Activated CD8-positive, alpha-beta memory T cell treated with anti-CD3 and anti-CD28 coated beads, Interleukin-2, amount 10 ng/mL, durations not matched to agents 7 days and 5 days (primary cell): ENCODE results near the gene BRS3. TPM values are rescaled to one million over a fixed set of nuclear protein-coding genes. Genes with fewer than 3 reads are reported as not detected.
"Not testable (repeated sequence)": the region's sequence is repeated elsewhere in the genome, so short reads cannot be mapped to it uniquely, and the experiment has no call there.

Source experiments
- ATAC-seq: fragments of 150-1000 bp; cut with Tn5 transposase; one replicate; pipeline ENCODE4 v1.10.0; 2021; ENCODE audit warnings: moderate library complexity
- CTCF ChIA-PET: fragments of 350-600 bp; sonication (Branson Sonifier 250); formaldehyde crosslinking; loops from one replicate; lab custom pipeline; 2021; ENCODE audit warnings: antibody characterized with exemption; lab: Charles Lee
- DNase-seq: peaks from one replicate; pipeline ENCODE4 v3.0.0-alpha.2; 2020
- H3K27ac Mint-ChIP-seq: one replicate; pipeline ENCODE4 v1.8.0; 2021; ENCODE audit warnings: mild to moderate bottlenecking, mixed read lengths
- H3K27me3 Mint-ChIP-seq: one replicate; pipeline ENCODE4 v1.8.0; 2021; ENCODE audit warnings: mixed read lengths
- H3K36me3 Mint-ChIP-seq: one replicate; pipeline ENCODE4 v1.8.0; 2021; ENCODE audit warnings: mild to moderate bottlenecking, mixed read lengths
- H3K4me1 Mint-ChIP-seq: one replicate; pipeline ENCODE4 v1.8.0; 2021; ENCODE audit warnings: mixed read lengths
- H3K4me3 Mint-ChIP-seq: one replicate; pipeline ENCODE4 v1.8.0; 2021; ENCODE audit warnings: mild to moderate bottlenecking, moderate library complexity, mixed read lengths
- H3K9me3 Mint-ChIP-seq: one replicate; pipeline ENCODE4 v1.8.0; 2022; ENCODE audit warnings: low read depth, mixed read lengths
- total RNA-seq, 2 experiments: library from RNA; stranded (reverse); gene quantifications; one replicate each; pipeline ENCODE4 v1.2.3, GENCODE V29; 2021

BRS3 gene
- not detected for total RNA-seq

DNA sequence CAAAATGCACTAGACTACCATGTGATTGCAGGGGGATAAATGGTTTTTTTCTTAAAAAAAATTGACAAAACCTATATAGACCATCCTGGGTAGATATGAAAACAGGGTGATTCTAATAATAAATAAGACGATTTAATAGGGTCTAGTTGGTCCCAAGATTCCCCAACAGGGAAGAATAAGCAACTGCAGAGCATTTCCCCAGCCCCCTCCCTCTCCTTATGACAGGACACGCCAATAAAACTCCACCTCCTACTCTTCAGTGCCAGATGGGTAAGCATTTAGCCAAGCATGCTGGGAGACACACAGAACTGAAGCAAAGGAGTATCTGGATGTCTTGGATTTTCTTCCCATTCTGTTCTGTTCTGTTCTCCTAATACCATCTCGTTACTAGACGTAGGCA is at the start of gene BRS3:
Gene BRS3 (plus strand): TSS at position 301 of the 400 bp plus-strand sequence. CDS start 168 bp downstream, outside the sequence.
- Mint-ChIP-seq H3K4me3 (no peak within 1 kb of the TSS), H3K27me3 (peaks cover 75% of the 10 kb centered on the region), H3K9me3 (no peaks in the 10 kb centered on the region), H3K4me1 (no peaks in the 10 kb centered on the region), H3K27ac (no peak within 1 kb of the TSS), H3K36me3 (no peaks in the 10 kb centered on the region)
- CTCF ChIA-PET: no interaction called here
- DNase-seq: no peak
- no peak for ATAC-seq

DNA sequence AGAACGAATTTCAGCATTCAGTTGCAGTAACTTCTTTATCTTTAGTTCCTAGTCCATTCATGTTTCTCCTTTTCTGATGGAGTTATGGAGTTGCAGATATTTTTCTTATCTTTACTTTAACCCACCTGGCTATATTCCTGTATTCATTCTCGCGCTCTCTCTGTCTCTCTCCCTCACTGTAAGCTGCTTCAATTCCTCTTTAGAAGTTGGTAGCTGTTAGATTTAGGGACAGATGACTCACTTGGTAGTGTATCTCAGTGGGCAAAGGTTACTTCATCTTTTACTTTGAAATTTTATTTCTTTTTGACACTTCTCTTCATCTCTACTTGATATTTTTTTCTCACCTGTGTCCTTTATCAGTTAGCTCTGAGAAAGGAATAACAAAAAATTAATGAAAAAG is 49.6 kb upstream of the BRS3 start:
- CTCF ChIA-PET: no interaction called here
- H3K27me3 Mint-ChIP-seq: peaks cover 3% of the 10 kb centered on the region
- peaks cover 8% of the 10 kb centered on the region for H3K4me1 Mint-ChIP-seq
- H3K36me3 Mint-ChIP-seq: no peaks in the 10 kb centered on the region
- no peak for ATAC-seq
- H3K9me3 Mint-ChIP-seq: no peaks in the 10 kb centered on the region
- DNase-seq: no peak
- H3K27ac Mint-ChIP-seq: no peak overlapping the region
- H3K4me3 Mint-ChIP-seq: no peak overlapping the region

GRCh38 chrX:136445674-136446073 is 42.1 kb upstream of the BRS3 start:
- DNase-seq, H3K27me3 Mint-ChIP-seq, H3K36me3 Mint-ChIP-seq, H3K4me1 Mint-ChIP-seq, CTCF ChIA-PET, H3K9me3 Mint-ChIP-seq, ATAC-seq, H3K27ac Mint-ChIP-seq, H3K4me3 Mint-ChIP-seq: not testable (repeated sequence)

DNA sequence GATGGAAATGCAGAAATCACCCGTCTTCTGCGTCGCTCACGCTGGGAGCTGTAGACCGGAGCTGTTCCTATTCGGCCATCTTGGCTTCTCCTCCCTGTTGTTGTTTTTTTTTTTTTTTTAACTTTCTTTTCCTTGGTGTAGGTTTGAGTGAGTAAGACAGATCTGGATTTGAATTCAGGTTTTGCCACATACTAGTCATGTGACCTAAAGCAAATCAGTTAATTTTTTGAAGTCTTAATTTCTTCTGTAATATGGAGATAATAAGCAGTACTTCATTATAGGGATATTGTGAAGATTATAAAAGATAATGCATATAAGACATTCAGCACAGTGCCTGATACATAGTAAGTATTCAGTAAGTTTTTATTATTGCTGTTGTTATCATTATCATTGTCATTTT is 41.5 kb upstream of the BRS3 start:
- Mint-ChIP-seq H3K9me3 (no peaks in the 10 kb centered on the region), H3K36me3 (no peaks in the 10 kb centered on the region), H3K4me1 (no peaks in the 10 kb centered on the region), H3K27me3 (no peaks in the 10 kb centered on the region), H3K4me3 (no peak overlapping the region), H3K27ac (no peak overlapping the region)
- CTCF ChIA-PET: no interaction called here
- ATAC-seq (no peak), DNase-seq (no peak)

DNA sequence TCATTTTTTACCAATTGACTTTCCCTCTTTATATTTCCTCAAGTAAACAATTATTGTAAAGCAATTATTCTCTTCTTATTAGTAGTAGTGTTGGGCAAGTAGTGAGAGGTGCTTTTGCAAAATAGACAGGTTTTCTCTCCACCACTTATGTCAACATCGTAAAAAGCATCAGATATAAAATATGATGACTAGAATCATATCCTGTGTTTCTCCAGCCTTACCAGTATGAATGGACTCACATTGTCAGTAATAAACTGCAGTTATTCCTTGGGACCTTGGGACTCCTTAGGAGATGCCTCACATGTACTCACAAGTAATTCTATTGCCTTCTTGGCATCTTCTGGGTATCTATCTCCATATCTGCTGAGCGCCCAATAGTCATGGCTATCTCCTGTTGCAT is 40.4 kb upstream of the BRS3 start:
- H3K27me3 Mint-ChIP-seq: no peaks in the 10 kb centered on the region
- no peaks in the 10 kb centered on the region for H3K36me3 Mint-ChIP-seq
- no peaks in the 10 kb centered on the region for H3K9me3 Mint-ChIP-seq
- DNase-seq (no peak), ATAC-seq (no peak)
- H3K4me1 Mint-ChIP-seq: no peaks in the 10 kb centered on the region
- CTCF ChIA-PET: no interaction called here
- H3K27ac Mint-ChIP-seq: no peak overlapping the region
- no peak overlapping the region for H3K4me3 Mint-ChIP-seq

- Mint-ChIP-seq H3K36me3 (no peaks in the 10 kb centered on the region), H3K27ac (no peak overlapping the region), H3K4me1 (no peaks in the 10 kb centered on the region), H3K27me3 (no peaks in the 10 kb centered on the region), H3K9me3 (no peaks in the 10 kb centered on the region), H3K4me3 (no peak overlapping the region)
- CTCF ChIA-PET: no interaction called here
- ATAC-seq (no peak), DNase-seq (no peak)
Measured at GRCh38 chrX:136447968-136448367, 39.8 kb upstream of the BRS3 start.

- CTCF ChIA-PET: no interaction called here
- ATAC-seq (no peak), DNase-seq (no peak)
- Mint-ChIP-seq H3K9me3 (no peaks in the 10 kb centered on the region), H3K36me3 (no peaks in the 10 kb centered on the region), H3K27ac (no peak overlapping the region), H3K4me3 (no peak overlapping the region), H3K27me3 (no peaks in the 10 kb centered on the region), H3K4me1 (no peaks in the 10 kb centered on the region)
Measured at GRCh38 chrX:136450050-136450830, 37.5 kb upstream of the BRS3 start.

DNA sequence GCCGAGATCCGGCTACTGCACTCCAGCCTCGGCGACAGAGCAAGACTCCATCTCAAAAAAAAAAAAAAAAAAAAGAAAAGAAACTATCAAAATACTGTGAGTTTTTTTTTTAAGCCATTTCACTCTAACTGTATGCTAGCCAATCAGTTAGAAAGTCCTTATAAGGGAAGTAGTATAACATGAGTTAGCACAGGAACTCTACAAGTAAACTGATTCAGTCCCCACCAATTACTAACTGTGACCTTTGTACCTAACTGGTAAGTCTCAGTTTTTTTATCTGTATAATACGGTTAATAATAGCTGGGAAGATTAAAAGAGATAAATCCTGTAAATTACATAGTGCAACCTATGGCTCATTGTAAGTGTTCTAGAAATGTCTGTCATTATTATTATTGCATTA is 35.1 kb upstream of the BRS3 start:
- DNase-seq: no peak
- no peaks in the 10 kb centered on the region for H3K27me3 Mint-ChIP-seq
- no peak for ATAC-seq
- CTCF ChIA-PET: no interaction called here
- H3K36me3 Mint-ChIP-seq: no peaks in the 10 kb centered on the region
- H3K4me1 Mint-ChIP-seq: no peaks in the 10 kb centered on the region
- H3K4me3 Mint-ChIP-seq: no peak overlapping the region
- no peak overlapping the region for H3K27ac Mint-ChIP-seq
- no peaks in the 10 kb centered on the region for H3K9me3 Mint-ChIP-seq

- Mint-ChIP-seq H3K9me3 (no peaks in the 10 kb centered on the region), H3K27me3 (no peaks in the 10 kb centered on the region), H3K4me3 (no peak overlapping the region), H3K27ac (no peak overlapping the region), H3K4me1 (no peaks in the 10 kb centered on the region), H3K36me3 (no peaks in the 10 kb centered on the region)
- DNase-seq: no peak
- no peak for ATAC-seq
- CTCF ChIA-PET: no interaction called here
Measured at GRCh38 chrX:136453114-136453513, 34.6 kb upstream of the BRS3 start.

DNA sequence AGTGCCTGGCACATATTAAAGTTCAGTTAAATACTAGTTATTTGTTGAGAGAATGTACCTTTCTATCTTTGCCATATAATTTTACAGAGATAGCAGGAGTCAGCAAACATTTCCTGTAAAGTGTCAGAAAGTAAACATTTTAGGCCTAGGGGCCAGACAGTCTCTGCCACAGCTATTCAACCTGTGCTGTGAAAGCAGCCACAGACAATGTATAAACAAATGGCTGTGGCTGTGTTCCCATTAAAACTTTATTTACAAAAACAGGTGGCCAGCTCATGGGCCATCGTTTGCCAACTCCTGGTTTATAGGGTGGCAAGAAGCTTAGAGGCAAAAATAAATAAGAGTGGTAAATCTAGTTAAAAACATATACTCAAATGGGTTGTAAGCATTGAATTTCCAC is 34.0 kb upstream of the BRS3 start:
- Mint-ChIP-seq H3K4me1 (no peaks in the 10 kb centered on the region), H3K27ac (no peak overlapping the region), H3K9me3 (no peaks in the 10 kb centered on the region), H3K27me3 (no peaks in the 10 kb centered on the region), H3K36me3 (no peaks in the 10 kb centered on the region), H3K4me3 (no peak overlapping the region)
- DNase-seq: no peak
- CTCF ChIA-PET: no interaction called here
- no peak for ATAC-seq

- CTCF ChIA-PET: no interaction called here
- Mint-ChIP-seq H3K9me3 (no peaks in the 10 kb centered on the region), H3K27me3 (no peaks in the 10 kb centered on the region), H3K4me3 (no peak overlapping the region), H3K27ac (no peak overlapping the region), H3K36me3 (no peaks in the 10 kb centered on the region), H3K4me1 (no peaks in the 10 kb centered on the region)
- no peak for ATAC-seq
- DNase-seq: no peak
Measured at GRCh38 chrX:136456133-136456532, 31.6 kb upstream of the BRS3 start.

GRCh38 chrX:136457303-136457917 is 30.3 kb upstream of the BRS3 start:
- no peak for ATAC-seq
- H3K36me3 Mint-ChIP-seq: no peaks in the 10 kb centered on the region
- CTCF ChIA-PET: no interaction called here
- no peak overlapping the region for H3K27ac Mint-ChIP-seq
- no peaks in the 10 kb centered on the region for H3K27me3 Mint-ChIP-seq
- no peak overlapping the region for H3K4me3 Mint-ChIP-seq
- no peak for DNase-seq
- no peaks in the 10 kb centered on the region for H3K9me3 Mint-ChIP-seq
- no peaks in the 10 kb centered on the region for H3K4me1 Mint-ChIP-seq

- H3K4me3 Mint-ChIP-seq: no peak overlapping the region
- no peaks in the 10 kb centered on the region for H3K36me3 Mint-ChIP-seq
- no peak for ATAC-seq
- H3K4me1 Mint-ChIP-seq: peaks cover 4% of the 10 kb centered on the region
- H3K9me3 Mint-ChIP-seq: no peaks in the 10 kb centered on the region
- H3K27ac Mint-ChIP-seq: no peak overlapping the region
- peaks cover 6% of the 10 kb centered on the region for H3K27me3 Mint-ChIP-seq
- DNase-seq: no peak
- CTCF ChIA-PET: no interaction called here
Measured at GRCh38 chrX:136464589-136464988, 23.2 kb upstream of the BRS3 start.

- ATAC-seq: no peak
- no peak for DNase-seq
- peaks cover 4% of the 10 kb centered on the region for H3K4me1 Mint-ChIP-seq
- no peak overlapping the region for H3K27ac Mint-ChIP-seq
- no peak overlapping the region for H3K4me3 Mint-ChIP-seq
- H3K27me3 Mint-ChIP-seq: peaks cover 6% of the 10 kb centered on the region
- H3K36me3 Mint-ChIP-seq: no peaks in the 10 kb centered on the region
- no peaks in the 10 kb centered on the region for H3K9me3 Mint-ChIP-seq
- CTCF ChIA-PET: no interaction called here
Measured at GRCh38 chrX:136467303-136467702, 20.4 kb upstream of the BRS3 start.
